HT-29 (cell line): Measurements from ENCODE around the gene ATP6AP2. TPM values are rescaled to one million over a fixed set of nuclear protein-coding genes. Genes with fewer than 3 reads are reported as not detected.
"Not testable (repeated sequence)": the region's sequence is repeated elsewhere in the genome, so short reads cannot be mapped to it uniquely, and the experiment has no call there.

Experiments used
- DNase-seq: peaks from one replicate; pipeline ENCODE4 v3.0.0-alpha.2; 2015; ENCODE audit warnings: low spot score
- total RNA-seq: library from RNA; depleted of rRNA; stranded (reverse); fragments of >200 nt; shearing (Covaris generic); gene quantifications from 2 replicates; pipeline ENCODE4 v1.2.3, GENCODE V29; 2014; rRNA removed

Gene ATP6AP2
- total RNA-seq = 15.3 and 19.5 TPM in 2 replicates

- peak; percentile 77 for DNase-seq
Measured at GRCh38 chrX:40580537-40581335, at the start of gene ATP6AP2. Gene ATP6AP2, plus strand, starts transcription at chrX:40580970. Its CDS starts 96 bp downstream, at chrX:40581066.

- peak; percentile 4 for DNase-seq
Measured at GRCh38 chrX:40531056-40531826, 49.5 kb upstream of the ATP6AP2 start.

GRCh38 chrX:40537310-40537709 lies 43.5 kb upstream of the ATP6AP2 start:
- no peak for DNase-seq

GRCh38 chrX:40538406-40538805 lies 42.4 kb upstream of the ATP6AP2 start:
- DNase-seq = no peak

- no peak for DNase-seq
Measured at GRCh38 chrX:40539214-40540142, 41.3 kb upstream of the ATP6AP2 start.

- no peak for DNase-seq
Measured at GRCh38 chrX:40542208-40542607, 38.6 kb upstream of the ATP6AP2 start.

- DNase-seq = no peak
Measured at GRCh38 chrX:40542972-40543371, 37.8 kb upstream of the ATP6AP2 start.

- peak; percentile 83 for DNase-seq
Measured at GRCh38 chrX:40543661-40544328, 37.0 kb upstream of the ATP6AP2 start.

GRCh38 chrX:40544343-40545266 lies 36.2 kb upstream of the ATP6AP2 start:
- no peak for DNase-seq

- no peak for DNase-seq
Measured at GRCh38 chrX:40546870-40547269, 33.9 kb upstream of the ATP6AP2 start.

- DNase-seq = no peak
Measured at GRCh38 chrX:40550066-40550465, 30.7 kb upstream of the ATP6AP2 start.

GRCh38 chrX:40552768-40553167 lies 28.0 kb upstream of the ATP6AP2 start:
- DNase-seq = no peak

GRCh38 chrX:40558590-40558989 lies 22.2 kb upstream of the ATP6AP2 start:
- no peak for DNase-seq

- no peak for DNase-seq
Measured at GRCh38 chrX:40563784-40564183, 17.0 kb upstream of the ATP6AP2 start.

- no peak for DNase-seq
Measured at GRCh38 chrX:40564447-40564846, 16.3 kb upstream of the ATP6AP2 start.

GRCh38 chrX:40570346-40571093 lies 10.2 kb upstream of the ATP6AP2 start:
- DNase-seq = no peak

- DNase-seq = not testable (repeated sequence)
Measured at GRCh38 chrX:40571164-40571563, 9.6 kb upstream of the ATP6AP2 start.

- DNase-seq = no peak
Measured at GRCh38 chrX:40571600-40571999, 9.2 kb upstream of the ATP6AP2 start.

GRCh38 chrX:40573763-40574162 lies 7.0 kb upstream of the ATP6AP2 start:
- DNase-seq = peak; percentile 39
